Suprapubic skin (tissue), 3 donors: ENCODE data around the gene MRPS23.

Experiments
- CTCF ChIP-seq, 2 donors: fragments of 200-600 bp in 1 of 2; fragments of 450-650 bp in 1 of 2; sonication (generic) in 1 of 2; IDR thresholded peaks; one replicate each; pipeline ENCODE4 v1.5.1; 2016 to 2019; ENCODE audit warnings: antibody characterized with exemption in 2 of 2, mild to moderate bottlenecking in 1 of 2, moderate library complexity in 1 of 2
- POLR2AphosphoS5 ChIP-seq, 3 donors: sonication (generic); formaldehyde crosslinking; IDR thresholded peaks; one replicate each; pipeline ENCODE4 v1.6.1; 2017; ENCODE audit warnings: antibody characterized with exemption in 3 of 3

- no peak for TF ChIP-seq POLR2AphosphoS5 (IDR thresholded peaks at IDR 0.05)
- TF ChIP-seq CTCF (IDR thresholded peaks at IDR 0.05) = no peak
These were observed 12.2 kb upstream of the MRPS23 start for GRCh38 chr17:57861790-57862693.
